Caco-2 (cell line): ENCODE data around the gene ACTG1. TPM values are rescaled to one million over a fixed set of nuclear protein-coding genes. Genes with fewer than 3 reads are reported as not detected.

Source experiments
- BruUV-seq: library from RNA; stranded (reverse); fragments of 400-500 nt; replicated peaks from 2 replicates; lab custom pipeline; 2021; lab: Mats Ljungman, UMichigan
- CTCF ChIA-PET: fragments of 300-600 bp; sonication (Branson Sonifier 250); formaldehyde crosslinking; loops from one replicate; lab custom pipeline; 2022; ENCODE audit warnings: antibody characterized with exemption; lab: Charles Lee
- POLR2A ChIA-PET: fragments of 300-600 bp; sonication (Branson Sonifier 250); formaldehyde crosslinking; loops from one replicate; lab custom pipeline; 2022; ENCODE audit warnings: antibody characterized with exemption; lab: Charles Lee
- DNase-seq, 2 experiments: peaks; one replicate each; pipeline versions ENCODE4 v3.0.0 to v3.0.0-alpha.2; 2020 to 2022
- H3K27me3 ChIP-seq: replicated peaks from 2 replicates; pipeline ENCODE4 v1.6.0; 2011; ENCODE audit warnings: low read length; ENCODE audit not compliant: control insufficient read depth, insufficient read depth
- H3K36me3 ChIP-seq: 2 replicates; pipeline ENCODE4 v1.5.1; 2011; ENCODE audit warnings: low read length; ENCODE audit not compliant: control insufficient read depth, insufficient read depth
- H3K4me1 ChIP-seq: fragments of 250-450 bp; sonication (Bioruptor Pico); 2 replicates; pipeline ENCODE4 v1.5.1; 2020; ENCODE audit warnings: mild to moderate bottlenecking
- H3K4me3 ChIP-seq: 2 replicates; pipeline ENCODE4 v1.5.1; 2011; ENCODE audit warnings: low read depth, mild to moderate bottlenecking, control low read depth, low read length
- H3K9me3 ChIP-seq: fragments of 250-450 bp; sonication (Bioruptor Pico); 2 replicates; pipeline ENCODE4 v1.5.1; 2020; ENCODE audit warnings: mild to moderate bottlenecking, moderate library complexity
- H3K27ac Mint-ChIP-seq: one replicate; pipeline ENCODE4 v1.8.0; 2022; ENCODE audit warnings: mixed read lengths; ENCODE audit not compliant: unreplicated experiment
- H3K27me3 Mint-ChIP-seq: one replicate; pipeline ENCODE4 v1.8.0; 2022; ENCODE audit warnings: mixed read lengths; ENCODE audit not compliant: insufficient read depth, unreplicated experiment
- H3K36me3 Mint-ChIP-seq: one replicate; pipeline ENCODE4 v1.8.0; 2022; ENCODE audit warnings: mild to moderate bottlenecking, mixed read lengths; ENCODE audit not compliant: insufficient read depth, unreplicated experiment
- H3K4me1 Mint-ChIP-seq: one replicate; pipeline ENCODE4 v1.8.0; 2022; ENCODE audit warnings: low read depth, mixed read lengths; ENCODE audit not compliant: unreplicated experiment
- H3K4me3 Mint-ChIP-seq: one replicate; pipeline ENCODE4 v1.8.0; 2022; ENCODE audit warnings: mild to moderate bottlenecking, moderate library complexity, mixed read lengths; ENCODE audit not compliant: unreplicated experiment
- H3K9me3 Mint-ChIP-seq: one replicate; pipeline ENCODE4 v1.8.0; 2022; ENCODE audit warnings: mixed read lengths; ENCODE audit not compliant: unreplicated experiment
- intact Hi-C: fragments of 100-400 bp; cut with micrococcal nuclease; formaldehyde crosslinking; loops from one replicate; pipeline ENCODE4 v1.10.0; 2022; ENCODE audit not compliant: unreplicated experiment
- total RNA-seq: library from RNA; stranded (reverse); gene quantifications from 2 replicates; pipeline ENCODE4 v1.2.3, GENCODE V29; 2022
- TF ChIP-seq, protein P1 (sequence below), 2 experiments: fragments of 200-600 bp in 1 of 2; IDR thresholded peaks; 1 replicate in 1 of 2; 2 replicates in 1 of 2; pipeline versions ENCODE4 v1.5.1 to v1.8.0; 2011 to 2022; ENCODE audit warnings: antibody characterized with exemption in 1 of 2, control low read depth in 1 of 2, inconsistent platforms in 1 of 2, low read depth in 1 of 2, low read length in 1 of 2, mild to moderate bottlenecking in 1 of 2, moderate library complexity in 1 of 2; ENCODE audit not compliant: insufficient read depth in 1 of 2, severe bottlenecking in 1 of 2, unreplicated experiment in 1 of 2

The ACTG1 gene
- total RNA-seq, 1 experiment from 2014 or later, result 1,436 TPM

DNA sequence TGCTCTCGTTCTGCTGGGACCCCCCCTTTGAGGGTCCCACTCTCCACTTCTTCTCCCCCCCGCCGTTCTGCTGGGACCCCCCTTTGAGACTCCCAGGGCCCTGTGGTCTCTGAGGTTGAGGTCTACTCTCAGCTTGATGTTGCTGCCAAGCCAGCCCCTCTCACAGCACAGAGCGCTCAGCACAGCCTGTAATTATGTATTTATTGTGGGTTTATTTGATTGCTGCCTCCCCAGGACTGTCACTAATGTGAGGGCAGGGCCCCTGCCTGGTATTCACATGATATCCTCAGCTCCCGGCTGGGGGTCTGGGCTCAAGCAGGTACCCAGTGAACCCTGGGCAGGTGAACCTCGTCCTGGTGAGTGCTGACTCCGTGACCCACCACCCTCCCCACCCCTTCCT, 35.4 kb downstream of the ACTG1 start:
- DNase-seq, result no peak
- H3K36me3 Mint-ChIP-seq, result peaks cover 5% of the 10 kb centered on the region
- H3K4me3 Mint-ChIP-seq, result no peak overlapping the region
- Histone ChIP-seq H3K27me3 (no peaks in the 10 kb centered on the region), H3K9me3 (no peaks in the 10 kb centered on the region), H3K36me3 (no peaks in the 10 kb centered on the region), H3K4me1 (no peaks in the 10 kb centered on the region), H3K4me3 (no peak overlapping the region)
- no peaks in the 10 kb centered on the region for H3K4me1 Mint-ChIP-seq
- TF ChIP-seq, protein P1, sequence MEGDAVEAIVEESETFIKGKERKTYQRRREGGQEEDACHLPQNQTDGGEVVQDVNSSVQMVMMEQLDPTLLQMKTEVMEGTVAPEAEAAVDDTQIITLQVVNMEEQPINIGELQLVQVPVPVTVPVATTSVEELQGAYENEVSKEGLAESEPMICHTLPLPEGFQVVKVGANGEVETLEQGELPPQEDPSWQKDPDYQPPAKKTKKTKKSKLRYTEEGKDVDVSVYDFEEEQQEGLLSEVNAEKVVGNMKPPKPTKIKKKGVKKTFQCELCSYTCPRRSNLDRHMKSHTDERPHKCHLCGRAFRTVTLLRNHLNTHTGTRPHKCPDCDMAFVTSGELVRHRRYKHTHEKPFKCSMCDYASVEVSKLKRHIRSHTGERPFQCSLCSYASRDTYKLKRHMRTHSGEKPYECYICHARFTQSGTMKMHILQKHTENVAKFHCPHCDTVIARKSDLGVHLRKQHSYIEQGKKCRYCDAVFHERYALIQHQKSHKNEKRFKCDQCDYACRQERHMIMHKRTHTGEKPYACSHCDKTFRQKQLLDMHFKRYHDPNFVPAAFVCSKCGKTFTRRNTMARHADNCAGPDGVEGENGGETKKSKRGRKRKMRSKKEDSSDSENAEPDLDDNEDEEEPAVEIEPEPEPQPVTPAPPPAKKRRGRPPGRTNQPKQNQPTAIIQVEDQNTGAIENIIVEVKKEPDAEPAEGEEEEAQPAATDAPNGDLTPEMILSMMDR (IDR thresholded peaks at IDR 0.05; ENCODE audit: insufficient read depth in 1 of 2, low read depth in 1 of 2, low read length in 1 of 2, severe bottlenecking in 1 of 2, unreplicated experiment in 1 of 2), result no peak
- no peaks in the 10 kb centered on the region for H3K27me3 Mint-ChIP-seq
- ChIA-PET CTCF (interaction anchor here (0.6 kb wide), 1 partner anchor 22 kb away, joined by 3 read pairs; no protein-coding TSS in a partner anchor), POLR2A (no interaction called here)
- no TSS peak for BruUV-seq
- no peak overlapping the region for H3K27ac Mint-ChIP-seq
- no peaks in the 10 kb centered on the region for H3K9me3 Mint-ChIP-seq
- intact Hi-C loops, result no loop called here

DNA sequence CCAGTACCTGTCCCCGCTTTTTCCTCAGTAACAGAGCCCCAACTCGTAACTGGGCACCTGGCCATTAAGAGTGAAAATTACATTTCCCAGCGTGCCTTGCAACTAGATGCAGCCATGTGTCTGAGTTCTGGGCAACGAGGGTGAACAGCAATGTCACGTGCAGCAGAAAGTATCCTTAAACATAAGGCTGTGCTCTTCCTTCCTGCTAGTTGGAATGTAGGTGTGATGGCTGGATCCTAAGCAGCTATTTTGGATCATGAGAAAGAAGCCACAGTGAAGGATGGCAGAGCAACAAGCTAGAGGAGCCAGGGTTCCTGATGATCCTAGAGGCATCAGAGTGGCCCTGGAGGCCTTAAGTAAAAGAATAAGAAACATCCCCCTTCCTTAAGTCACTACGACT, 36.0 kb downstream of the ACTG1 start:
- DNase-seq, result no peak
- Mint-ChIP-seq H3K27ac (no peak overlapping the region), H3K36me3 (peaks cover 5% of the 10 kb centered on the region), H3K9me3 (no peaks in the 10 kb centered on the region), H3K4me3 (no peak overlapping the region), H3K4me1 (no peaks in the 10 kb centered on the region), H3K27me3 (no peaks in the 10 kb centered on the region)
- Histone ChIP-seq H3K4me1 (no peaks in the 10 kb centered on the region), H3K9me3 (no peaks in the 10 kb centered on the region), H3K27me3 (no peaks in the 10 kb centered on the region), H3K36me3 (no peaks in the 10 kb centered on the region), H3K4me3 (no peak overlapping the region)
- ChIA-PET POLR2A (no interaction called here), CTCF (no interaction called here)
- BruUV-seq, result no TSS peak
- TF ChIP-seq, protein P1 (IDR thresholded peaks at IDR 0.05; ENCODE audit: insufficient read depth in 1 of 2, low read depth in 1 of 2, low read length in 1 of 2, severe bottlenecking in 1 of 2, unreplicated experiment in 1 of 2), result no peak
- intact Hi-C loops, result no loop called here

DNA sequence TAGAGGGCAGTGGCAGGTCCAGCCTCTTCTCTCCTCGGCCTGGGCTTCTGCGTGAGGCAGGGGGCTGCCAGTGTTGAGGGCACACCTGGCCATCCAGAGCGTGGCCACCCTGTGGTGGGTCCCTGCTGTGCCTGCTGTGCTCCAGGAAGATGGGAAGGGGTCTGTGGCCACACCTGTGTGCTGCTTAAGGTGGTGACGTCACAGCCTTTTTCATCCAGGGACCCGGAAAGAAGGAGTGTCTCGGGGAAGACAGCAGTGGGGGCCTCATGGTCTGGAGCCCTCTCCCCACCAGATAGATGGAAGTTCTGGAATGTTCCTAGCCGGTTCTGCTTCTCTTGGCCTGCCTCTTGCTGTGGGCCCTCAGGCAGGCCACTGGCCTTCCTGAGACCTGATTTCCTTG, 36.5 kb downstream of the ACTG1 start:
- ChIA-PET CTCF (no interaction called here), POLR2A (no interaction called here)
- Histone ChIP-seq H3K9me3 (no peaks in the 10 kb centered on the region), H3K27me3 (no peaks in the 10 kb centered on the region), H3K36me3 (no peaks in the 10 kb centered on the region), H3K4me3 (no peak overlapping the region), H3K4me1 (no peaks in the 10 kb centered on the region)
- Mint-ChIP-seq H3K27me3 (no peaks in the 10 kb centered on the region), H3K4me1 (no peaks in the 10 kb centered on the region), H3K27ac (no peak overlapping the region), H3K9me3 (no peaks in the 10 kb centered on the region), H3K36me3 (peaks cover 5% of the 10 kb centered on the region), H3K4me3 (no peak overlapping the region)
- no TSS peak for BruUV-seq
- intact Hi-C loops, result no loop called here
- TF ChIP-seq, protein P1 (IDR thresholded peaks at IDR 0.05; ENCODE audit: insufficient read depth in 1 of 2, low read depth in 1 of 2, low read length in 1 of 2, severe bottlenecking in 1 of 2, unreplicated experiment in 1 of 2), result no peak
- DNase-seq, result no peak
